Effector memory CD8-positive, alpha-beta T cell (primary cell): Measurements from ENCODE around the gene CCND1.

ENCODE experiments used
- ATAC-seq: fragments of 150-1000 bp; cut with Tn5 transposase; replicated peaks from 2 replicates; pipeline ENCODE4 v1.10.0; 2021; ENCODE audit warnings: mild to moderate bottlenecking, moderate library complexity
- DNase-seq, 3 experiments: peaks; one replicate each; pipeline ENCODE4 v3.0.0; 2021
- H3K27ac Mint-ChIP-seq, 2 donors: one replicate each; pipeline ENCODE4 v1.8.0; 2022; ENCODE audit warnings: mild to moderate bottlenecking in 2 of 2, mixed read lengths in 2 of 2, moderate library complexity in 2 of 2
- H3K27me3 Mint-ChIP-seq, 2 donors: one replicate each; pipeline ENCODE4 v1.8.0; 2022; ENCODE audit warnings: mixed read lengths in 2 of 2
- H3K36me3 Mint-ChIP-seq: one replicate; pipeline ENCODE4 v1.8.0; 2022; ENCODE audit warnings: mild to moderate bottlenecking, moderate library complexity, mixed read lengths; ENCODE audit not compliant: insufficient read depth
- H3K4me1 Mint-ChIP-seq, 2 donors: one replicate each; pipeline ENCODE4 v1.8.0; 2022; ENCODE audit warnings: low read depth in 2 of 2, mixed read lengths in 2 of 2
- H3K4me3 Mint-ChIP-seq, 2 donors: one replicate each; pipeline ENCODE4 v1.8.0; 2022; ENCODE audit warnings: mild to moderate bottlenecking in 2 of 2, mixed read lengths in 2 of 2, moderate library complexity in 2 of 2
- H3K9me3 Mint-ChIP-seq, 2 donors: one replicate each; pipeline ENCODE4 v1.8.0; 2022; ENCODE audit warnings: mixed read lengths in 2 of 2

The CCND1 gene

GRCh38 chr11:69625476-69625875 lies 15.5 kb upstream of the CCND1 start:
- no peak overlapping the region for H3K4me3 Mint-ChIP-seq
- DNase-seq (no peak), ATAC-seq (no peak)
- no peaks in the 10 kb centered on the region for H3K36me3 Mint-ChIP-seq
- H3K4me1 Mint-ChIP-seq: no peaks in the 10 kb centered on the region
- H3K27ac Mint-ChIP-seq: no peak overlapping the region
- H3K9me3 Mint-ChIP-seq: peaks cover 6 to 11% of the 10 kb centered on the region in 2 donors
- peaks cover 35 to 58% of the 10 kb centered on the region in 2 donors for H3K27me3 Mint-ChIP-seq

DNA sequence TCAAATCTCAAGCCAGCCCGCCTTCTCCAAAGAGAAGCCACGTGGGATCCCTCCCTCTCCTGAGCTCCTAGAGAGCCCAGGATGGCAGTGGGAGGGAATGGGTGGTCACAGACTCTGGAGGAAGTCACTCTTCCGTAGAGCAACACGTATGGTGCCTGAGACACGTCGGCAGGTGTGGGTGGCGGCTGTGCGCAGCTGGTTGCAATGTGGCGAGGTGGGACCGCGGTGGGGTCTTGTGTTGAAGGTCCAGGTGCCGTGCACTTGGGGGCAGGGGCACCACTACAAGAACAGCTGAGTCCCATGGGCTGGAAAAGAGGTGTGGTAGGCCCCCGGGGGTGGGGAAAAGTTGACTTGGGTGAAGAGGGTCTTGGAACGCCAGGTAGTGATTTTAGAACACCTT lies 13.4 kb upstream of the CCND1 start:
- H3K36me3 Mint-ChIP-seq: no peaks in the 10 kb centered on the region
- H3K27ac Mint-ChIP-seq: no peak overlapping the region
- H3K27me3 Mint-ChIP-seq: peaks cover 35 to 75% of the 10 kb centered on the region in 2 donors
- no peaks in the 10 kb centered on the region for H3K4me1 Mint-ChIP-seq
- DNase-seq (no peak), ATAC-seq (no peak)
- H3K4me3 Mint-ChIP-seq: no peak overlapping the region
- peaks cover 6 to 11% of the 10 kb centered on the region in 2 donors for H3K9me3 Mint-ChIP-seq

- ATAC-seq (no peak), DNase-seq (no peak)
- Mint-ChIP-seq H3K36me3 (no peaks in the 10 kb centered on the region), H3K27me3 (peaks cover 46 to 87% of the 10 kb centered on the region in 2 donors), H3K9me3 (peaks cover 6 to 11% of the 10 kb centered on the region in 2 donors), H3K4me1 (no peaks in the 10 kb centered on the region), H3K4me3 (no peak overlapping the region), H3K27ac (no peak overlapping the region)
Observed at GRCh38 chr11:69630017-69630416, 10.9 kb upstream of the CCND1 start.

- Mint-ChIP-seq H3K36me3 (no peaks in the 10 kb centered on the region), H3K4me3 (no peak overlapping the region), H3K9me3 (peaks cover 6 to 11% of the 10 kb centered on the region in 2 donors), H3K27ac (no peak overlapping the region), H3K4me1 (no peaks in the 10 kb centered on the region), H3K27me3 (peaks cover 48 to 87% of the 10 kb centered on the region in 2 donors)
- no peak for ATAC-seq
- no peak for DNase-seq
Observed at GRCh38 chr11:69630424-69630823, 10.5 kb upstream of the CCND1 start.

- Mint-ChIP-seq H3K36me3 (no peaks in the 10 kb centered on the region), H3K4me3 (no peak overlapping the region), H3K27me3 (peaks cover 30 to 87% of the 10 kb centered on the region in 2 donors), H3K9me3 (peaks cover 6 to 11% of the 10 kb centered on the region in 2 donors), H3K4me1 (peaks cover 5 to 6% of the 10 kb centered on the region in 2 donors), H3K27ac (no peak overlapping the region)
- no peak for ATAC-seq
- no peak for DNase-seq
Observed at GRCh38 chr11:69632900-69633299, 8.1 kb upstream of the CCND1 start.

DNA sequence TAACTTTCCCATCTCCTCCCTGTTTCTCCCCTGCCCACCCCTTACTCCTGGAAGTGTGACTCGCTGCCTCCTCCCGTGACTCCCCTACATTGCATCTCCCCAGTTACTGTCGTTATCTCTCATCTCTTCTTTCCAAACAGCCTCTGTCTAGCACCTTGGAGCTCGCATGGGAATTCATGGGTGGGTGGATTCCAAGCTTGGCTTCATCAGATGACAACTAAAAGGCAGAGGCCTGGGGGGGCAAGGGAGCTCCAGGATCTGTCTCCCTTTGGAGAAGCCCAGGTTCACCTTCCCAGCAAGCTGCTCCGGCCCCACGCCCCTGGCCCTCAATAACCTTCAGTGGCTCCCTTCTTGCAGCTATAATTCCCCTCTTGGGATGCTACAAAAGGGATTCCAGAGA lies 6.9 kb upstream of the CCND1 start:
- Mint-ChIP-seq H3K4me1 (peaks cover 5 to 11% of the 10 kb centered on the region in 2 donors), H3K36me3 (peaks cover 4% of the 10 kb centered on the region), H3K27ac (no peak overlapping the region), H3K27me3 (peaks cover 33 to 93% of the 10 kb centered on the region in 2 donors), H3K9me3 (peaks cover 6 to 11% of the 10 kb centered on the region in 2 donors), H3K4me3 (no peak overlapping the region)
- ATAC-seq (no peak), DNase-seq (no peak)

GRCh38 chr11:69634590-69634989 lies 6.4 kb upstream of the CCND1 start:
- DNase-seq (no peak), ATAC-seq (no peak)
- Mint-ChIP-seq H3K36me3 (peaks cover 4% of the 10 kb centered on the region), H3K4me1 (peaks cover 5 to 12% of the 10 kb centered on the region in 2 donors), H3K27ac (no peak overlapping the region), H3K9me3 (peaks cover 4 to 5% of the 10 kb centered on the region in 2 donors), H3K27me3 (peaks cover 32 to 93% of the 10 kb centered on the region in 2 donors), H3K4me3 (no peak overlapping the region)

DNA sequence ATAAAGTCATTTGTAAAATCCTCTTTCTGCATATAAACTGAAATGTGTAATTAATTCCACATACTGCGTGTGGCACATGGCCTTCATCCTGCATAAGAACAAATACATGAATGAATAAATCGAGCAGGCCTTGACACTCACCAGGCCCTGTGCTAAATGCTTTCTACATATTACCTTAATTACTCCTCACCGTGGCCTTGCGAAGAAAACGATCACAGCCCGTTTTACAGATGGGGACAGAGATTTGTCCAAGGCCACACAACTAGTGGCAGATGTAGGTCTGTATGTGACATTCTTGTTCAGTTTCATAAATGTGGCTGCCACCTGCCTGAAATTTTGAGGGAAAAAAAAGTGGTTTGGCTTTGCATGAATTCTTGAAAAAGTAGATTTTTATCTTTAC lies 5.8 kb upstream of the CCND1 start:
- no peaks in the 10 kb centered on the region for H3K9me3 Mint-ChIP-seq
- H3K27me3 Mint-ChIP-seq: peaks cover 32 to 93% of the 10 kb centered on the region in 2 donors
- peaks cover 6% of the 10 kb centered on the region for H3K36me3 Mint-ChIP-seq
- no peak overlapping the region for H3K4me3 Mint-ChIP-seq
- ATAC-seq (no peak), DNase-seq (no peak)
- H3K4me1 Mint-ChIP-seq: peaks cover 10 to 12% of the 10 kb centered on the region in 2 donors
- H3K27ac Mint-ChIP-seq: no peak overlapping the region

- no peaks in the 10 kb centered on the region for H3K9me3 Mint-ChIP-seq
- peaks cover 15 to 17% of the 10 kb centered on the region in 2 donors for H3K4me1 Mint-ChIP-seq
- DNase-seq (no peak), ATAC-seq (no peak)
- peaks cover 40 to 100% of the 10 kb centered on the region in 2 donors for H3K27me3 Mint-ChIP-seq
- H3K4me3 Mint-ChIP-seq: no peak overlapping the region
- peaks cover 8% of the 10 kb centered on the region for H3K36me3 Mint-ChIP-seq
- no peak overlapping the region for H3K27ac Mint-ChIP-seq
Observed at GRCh38 chr11:69635804-69636511, 5.0 kb upstream of the CCND1 start.

GRCh38 chr11:69636512-69637197 lies 4.3 kb upstream of the CCND1 start:
- no peak overlapping the region for H3K27ac Mint-ChIP-seq
- H3K36me3 Mint-ChIP-seq: peaks cover 8% of the 10 kb centered on the region
- ATAC-seq (no peak), DNase-seq (no peak)
- no peaks in the 10 kb centered on the region for H3K9me3 Mint-ChIP-seq
- H3K4me3 Mint-ChIP-seq: peak overlapping the region; percentile 35 to 47
- peaks cover 44 to 100% of the 10 kb centered on the region in 2 donors for H3K27me3 Mint-ChIP-seq
- peaks cover 21 to 22% of the 10 kb centered on the region in 2 donors for H3K4me1 Mint-ChIP-seq

DNA sequence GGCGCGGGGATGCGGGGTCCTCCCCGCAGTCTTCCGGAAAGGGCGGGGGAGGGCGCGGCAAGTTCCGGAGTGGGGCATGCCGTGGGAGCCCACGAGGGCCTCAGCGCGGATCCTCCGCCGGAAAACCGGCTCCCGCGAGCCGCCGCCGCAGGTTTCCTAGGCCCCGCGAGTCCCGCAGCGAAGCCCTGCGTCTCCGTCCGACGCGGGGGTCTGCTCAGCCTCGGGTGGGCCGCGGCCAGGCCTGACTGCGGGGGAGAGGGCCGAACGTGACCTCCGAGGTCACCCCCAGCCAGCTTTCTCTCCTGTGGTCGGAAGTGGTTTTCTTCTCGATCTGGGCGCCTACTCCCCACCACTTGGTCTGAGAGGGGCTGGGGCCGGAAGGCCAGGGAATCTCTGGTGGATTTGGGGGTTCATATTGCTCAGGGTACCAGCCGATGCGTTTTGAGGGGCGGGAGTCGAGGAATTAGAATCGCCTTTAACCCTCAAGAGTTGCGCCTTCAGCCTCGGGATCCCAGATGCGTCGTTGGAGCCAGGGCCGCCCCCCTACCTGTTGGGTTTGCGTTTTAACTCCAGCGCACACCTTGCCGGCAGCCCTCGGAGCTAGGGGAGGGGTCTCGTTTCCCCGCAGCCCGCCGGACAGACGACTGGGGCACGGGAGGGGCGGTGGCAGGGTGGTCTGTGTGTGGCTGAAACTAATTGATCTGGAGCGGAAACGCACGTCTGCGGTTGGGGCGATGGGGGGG lies 3.6 kb upstream of the CCND1 start:
- no peak for ATAC-seq
- H3K27me3 Mint-ChIP-seq: peaks cover 44 to 93% of the 10 kb centered on the region in 2 donors
- H3K27ac Mint-ChIP-seq: no peak overlapping the region
- no peak for DNase-seq
- H3K4me3 Mint-ChIP-seq: peak overlapping the region; percentile 55 to 59
- H3K36me3 Mint-ChIP-seq: peaks cover 8% of the 10 kb centered on the region
- peaks cover 21 to 22% of the 10 kb centered on the region in 2 donors for H3K4me1 Mint-ChIP-seq
- no peaks in the 10 kb centered on the region for H3K9me3 Mint-ChIP-seq

- DNase-seq (no peak), ATAC-seq (no peak)
- H3K9me3 Mint-ChIP-seq: no peaks in the 10 kb centered on the region
- peaks cover 21 to 22% of the 10 kb centered on the region in 2 donors for H3K4me1 Mint-ChIP-seq
- H3K4me3 Mint-ChIP-seq: peak overlapping the region; percentile 55 to 59
- peaks cover 44 to 85% of the 10 kb centered on the region in 2 donors for H3K27me3 Mint-ChIP-seq
- no peak overlapping the region for H3K27ac Mint-ChIP-seq
- peaks cover 8% of the 10 kb centered on the region for H3K36me3 Mint-ChIP-seq
Observed at GRCh38 chr11:69637941-69638871, 2.8 kb upstream of the CCND1 start.
